ENCODE results near the gene RIPOR3.
A peak's percentile ranks its signal among the peaks of the same experiment; 100 is the strongest.

Gene RIPOR3

GRCh38 chr20:50588034-50588736 is 103.2 kb downstream of the RIPOR3 start:
- DNase-seq (ENCODE audit: low spot score): peak; percentile 92

GRCh38 chr20:50587291-50587961 is 103.9 kb downstream of the RIPOR3 start:
- no peak for DNase-seq (ENCODE audit: low spot score)

GRCh38 chr20:50586531-50587232 is 104.7 kb downstream of the RIPOR3 start:
- no peak for DNase-seq (ENCODE audit: low spot score)

- no peak for DNase-seq (ENCODE audit: low spot score)
Measured at GRCh38 chr20:50585678-50586077, 105.7 kb downstream of the RIPOR3 start.

- no peak for DNase-seq (ENCODE audit: low spot score)
Measured at GRCh38 chr20:50585214-50585613, 106.1 kb downstream of the RIPOR3 start.

GRCh38 chr20:50584687-50585086 is 106.7 kb downstream of the RIPOR3 start:
- DNase-seq (ENCODE audit: low spot score): no peak

- no peak for DNase-seq (ENCODE audit: low spot score)
Measured at GRCh38 chr20:50583442-50584150, 107.7 kb downstream of the RIPOR3 start.

GRCh38 chr20:50582591-50583234 is 108.6 kb downstream of the RIPOR3 start:
- DNase-seq (ENCODE audit: low spot score): no peak

- no peak for DNase-seq (ENCODE audit: low spot score)
Measured at GRCh38 chr20:50582092-50582491, 109.2 kb downstream of the RIPOR3 start.

- DNase-seq (ENCODE audit: low spot score): no peak
Measured at GRCh38 chr20:50580842-50581544, 110.3 kb downstream of the RIPOR3 start.

- DNase-seq (ENCODE audit: low spot score): peak; percentile 81
Measured at GRCh38 chr20:50580016-50580747, 111.2 kb downstream of the RIPOR3 start.

GRCh38 chr20:50579511-50579910 is 111.8 kb downstream of the RIPOR3 start:
- DNase-seq (ENCODE audit: low spot score): no peak

- DNase-seq (ENCODE audit: low spot score): no peak
Measured at GRCh38 chr20:50578778-50579165, 112.6 kb downstream of the RIPOR3 start.

- no peak for DNase-seq (ENCODE audit: low spot score)
Measured at GRCh38 chr20:50578061-50578777, 113.1 kb downstream of the RIPOR3 start.

- no peak for DNase-seq (ENCODE audit: low spot score)
Measured at GRCh38 chr20:50577175-50578018, 113.9 kb downstream of the RIPOR3 start.

- peak; percentile 49 for DNase-seq (ENCODE audit: low spot score)
Measured at GRCh38 chr20:50575865-50576720, 115.2 kb downstream of the RIPOR3 start.

GRCh38 chr20:50574586-50574985 is 116.8 kb downstream of the RIPOR3 start:
- no peak for DNase-seq (ENCODE audit: low spot score)

- no peak for DNase-seq (ENCODE audit: low spot score)
Measured at GRCh38 chr20:50574108-50574507, 117.2 kb downstream of the RIPOR3 start.
